Uterine smooth muscle cell (primary cell): ENCODE data around the gene OR4B1. TPM values are rescaled to one million over a fixed set of nuclear protein-coding genes. Genes with fewer than 3 reads are reported as not detected.

Experiments
- total RNA-seq: library from RNA; depleted of rRNA; stranded (reverse); fragments of >200 nt; gene quantifications from 2 replicates; pipeline ENCODE4 v1.2.3, GENCODE V29; 2014

The OR4B1 gene
- not detected in 2 replicates for total RNA-seq

DNA sequence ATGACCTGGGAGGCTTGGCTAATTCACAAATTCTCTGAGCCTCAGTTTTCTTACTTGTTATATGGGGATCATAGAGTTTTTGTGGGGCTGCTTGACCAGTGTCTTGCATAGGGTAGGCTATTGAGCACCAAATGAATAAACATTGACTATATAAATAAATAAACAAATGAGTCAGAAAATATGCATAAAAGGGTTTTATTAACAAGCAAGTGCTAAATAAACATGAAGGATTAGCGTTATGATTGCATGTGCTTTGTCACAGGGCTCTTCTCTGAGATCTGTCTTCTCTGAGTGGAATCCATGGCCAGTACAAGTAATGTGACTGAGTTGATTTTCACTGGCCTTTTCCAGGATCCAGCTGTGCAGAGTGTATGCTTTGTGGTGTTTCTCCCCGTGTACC lies at the start of gene OR4B1:
OR4B1 (plus strand) TSS at position 301 of the 400 bp plus-strand sequence; CDS start at position 301, 0 bp downstream.

GRCh38 chr11:48244804-48245203 lies 28.2 kb downstream of the OR4B1 start, which contains the start of gene OR4X2:
Gene OR4X2 (plus strand): TSS chr11:48245104. CDS start chr11:48245104, 0 bp downstream.

GRCh38 chr11:48263423-48263911 lies 46.9 kb downstream of the OR4B1 start, which contains the start of gene OR4X1:
Gene OR4X1 (plus strand): TSS chr11:48263861. CDS start chr11:48263861, 0 bp downstream.

Other genes with a start within 250 kb of the OR4B1 start
- gene PTPRJ, start 236.3 kb upstream of the OR4B1 start, total RNA-seq, result 8.6 and 9.8 TPM in 2 replicates
- gene OR4X2, start 28.3 kb downstream of the OR4B1 start, total RNA-seq, result not detected in 2 replicates
- gene OR4X1, start 47.1 kb downstream of the OR4B1 start, total RNA-seq, result not detected in 2 replicates
- not detected in 2 replicates for gene OR4S1, start 89.4 kb downstream of the OR4B1 start, total RNA-seq
- not detected in 2 replicates for gene OR4C3, start 108.1 kb downstream of the OR4B1 start, total RNA-seq
- not detected in 2 replicates for gene OR4C5, start 149.7 kb downstream of the OR4B1 start, total RNA-seq